ENCODE results near the gene TMOD1.

GRCh38 chr9:97517331-97518089 is 16.0 kb downstream of the TMOD1 start:
- no peak for TF ChIP-seq REST (IDR thresholded peaks at IDR 0.05; ENCODE audit: low read depth, low read length)
- no peak for TF ChIP-seq RAD21 (IDR thresholded peaks at IDR 0.05; ENCODE audit: low read length)
